Neuronal stem cell (in vitro differentiated cells): ENCODE results near the gene GOLGA6L7.
"Not testable (repeated sequence)": the region's sequence is repeated elsewhere in the genome, so short reads cannot be mapped to it uniquely, and the experiment has no call there.

Experiments
- DNase-seq: peaks from one replicate; pipeline ENCODE4 v3.0.0-alpha.2; 2013; ENCODE audit warnings: low spot score
- H2AFZ ChIP-seq: one replicate; pipeline ENCODE4 v1.6.1; 2013; ENCODE audit warnings: mild to moderate bottlenecking, low read length, inconsistent platforms
- H2AK5ac ChIP-seq: 2 replicates; pipeline ENCODE4 v1.6.1; 2013; ENCODE audit warnings: low read depth, mild to moderate bottlenecking, inconsistent platforms, low read length, moderate library complexity, mixed read lengths
- H2BK120ac ChIP-seq: 2 replicates; pipeline ENCODE4 v1.6.1; 2013; ENCODE audit warnings: low read depth, mild to moderate bottlenecking, inconsistent platforms, low read length, moderate library complexity, mixed read lengths
- H2BK12ac ChIP-seq: one replicate; pipeline ENCODE4 v1.6.1; 2013; ENCODE audit warnings: low read length, inconsistent platforms
- H2BK15ac ChIP-seq: 2 replicates; pipeline ENCODE4 v1.6.1; 2013; ENCODE audit warnings: mild to moderate bottlenecking, low read length, inconsistent platforms, mixed read lengths
- H2BK5ac ChIP-seq: one replicate; pipeline ENCODE4 v1.6.1; 2013; ENCODE audit warnings: inconsistent platforms, mild to moderate bottlenecking, low read length, moderate library complexity
- H3K14ac ChIP-seq: one replicate; pipeline ENCODE4 v1.6.1; 2013; ENCODE audit warnings: low read length, inconsistent platforms
- H3K18ac ChIP-seq: 2 replicates; pipeline ENCODE4 v1.6.1; 2013; ENCODE audit warnings: low read length, inconsistent platforms
- H3K23ac ChIP-seq: 2 replicates; pipeline ENCODE4 v1.6.1; 2013; ENCODE audit warnings: low read depth, mild to moderate bottlenecking, mixed read lengths, low read length, inconsistent platforms; ENCODE audit not compliant: poor library complexity
- H3K27ac ChIP-seq: replicated peaks from 3 replicates; pipeline ENCODE4 v1.5.1; 2013; ENCODE audit warnings: low read length, inconsistent platforms
- H3K27me3 ChIP-seq, 3 experiments: 2 replicates each; pipeline ENCODE4 v1.6.1; 2013; ENCODE audit warnings: low read length in 3 of 3, mild to moderate bottlenecking in 2 of 3, inconsistent platforms in 1 of 3, low read depth in 1 of 3, mixed read lengths in 1 of 3, moderate library complexity in 1 of 3; ENCODE audit not compliant: control insufficient read depth in 3 of 3, insufficient read depth in 3 of 3
- H3K36me3 ChIP-seq, 2 donors: replicated peaks in 1 of 2; 2 replicates each; pipeline ENCODE4 v1.6.1; 2013; ENCODE audit warnings: low read length in 2 of 2; ENCODE audit not compliant: control insufficient read depth in 2 of 2, insufficient read depth in 2 of 2
- H3K4ac ChIP-seq: 2 replicates; pipeline ENCODE4 v1.6.1; 2013; ENCODE audit warnings: inconsistent platforms, mild to moderate bottlenecking, low read length, moderate library complexity
- H3K4me1 ChIP-seq, 2 donors: 1 replicate in 1 of 2; 2 replicates in 1 of 2; pipeline ENCODE4 v1.6.1; 2013; ENCODE audit warnings: low read length in 2 of 2, low read depth in 1 of 2; ENCODE audit not compliant: control insufficient read depth in 2 of 2, insufficient read depth in 1 of 2
- H3K4me2 ChIP-seq: one replicate; pipeline ENCODE4 v1.6.1; 2013; ENCODE audit warnings: mild to moderate bottlenecking, low read length, inconsistent platforms; ENCODE audit not compliant: insufficient read depth, poor library complexity, severe bottlenecking
- H3K4me3 ChIP-seq, 2 donors: 2 replicates each; pipeline ENCODE4 v1.5.1; 2013; ENCODE audit warnings: low read length in 2 of 2, mild to moderate bottlenecking in 2 of 2, inconsistent platforms in 1 of 2, moderate library complexity in 1 of 2
- H3K79me1 ChIP-seq: one replicate; pipeline ENCODE4 v1.6.1; 2013; ENCODE audit warnings: low read depth, mild to moderate bottlenecking, inconsistent platforms, low read length, moderate library complexity
- H3K9ac ChIP-seq: one replicate; pipeline ENCODE4 v1.6.1; 2013; ENCODE audit warnings: mild to moderate bottlenecking, low read depth, low read length, inconsistent platforms; ENCODE audit not compliant: poor library complexity
- H3K9me3 ChIP-seq, 2 donors: replicated peaks in 1 of 2; 2 replicates each; pipeline versions ENCODE3 to v1.6.1; 2013; ENCODE audit warnings: low read length in 2 of 2, mild to moderate bottlenecking in 2 of 2, inconsistent platforms in 1 of 2, low read depth in 1 of 2, mixed read lengths in 1 of 2, moderate library complexity in 1 of 2; ENCODE audit not compliant: control insufficient read depth in 2 of 2, insufficient read depth in 1 of 2
- H4K8ac ChIP-seq: one replicate; pipeline ENCODE4 v1.6.1; 2013; ENCODE audit warnings: low read depth, mild to moderate bottlenecking, inconsistent platforms, low read length, moderate library complexity
- H4K91ac ChIP-seq: one replicate; pipeline ENCODE4 v1.6.1; 2013; ENCODE audit warnings: low read length, low read depth, mild to moderate bottlenecking, inconsistent platforms; ENCODE audit not compliant: poor library complexity
- WGBS, 2 donors: extraction: QIAGEN DNeasy Blood & Tissue Kit; methylation state at CpG; one replicate each; pipeline ENCODE4 v1.1.7; 2013; ENCODE audit warnings: missing lambda C conversion rate in 2 of 2, mixed read lengths in 1 of 2; ENCODE audit not compliant: insufficient read length in 2 of 2, insufficient replicate concordance in 1 of 2; ENCODE audit errors: extremely low coverage in 2 of 2; 5-methylcytosine and 5-hydroxymethylcytosine counted together

Gene GOLGA6L7

DNA sequence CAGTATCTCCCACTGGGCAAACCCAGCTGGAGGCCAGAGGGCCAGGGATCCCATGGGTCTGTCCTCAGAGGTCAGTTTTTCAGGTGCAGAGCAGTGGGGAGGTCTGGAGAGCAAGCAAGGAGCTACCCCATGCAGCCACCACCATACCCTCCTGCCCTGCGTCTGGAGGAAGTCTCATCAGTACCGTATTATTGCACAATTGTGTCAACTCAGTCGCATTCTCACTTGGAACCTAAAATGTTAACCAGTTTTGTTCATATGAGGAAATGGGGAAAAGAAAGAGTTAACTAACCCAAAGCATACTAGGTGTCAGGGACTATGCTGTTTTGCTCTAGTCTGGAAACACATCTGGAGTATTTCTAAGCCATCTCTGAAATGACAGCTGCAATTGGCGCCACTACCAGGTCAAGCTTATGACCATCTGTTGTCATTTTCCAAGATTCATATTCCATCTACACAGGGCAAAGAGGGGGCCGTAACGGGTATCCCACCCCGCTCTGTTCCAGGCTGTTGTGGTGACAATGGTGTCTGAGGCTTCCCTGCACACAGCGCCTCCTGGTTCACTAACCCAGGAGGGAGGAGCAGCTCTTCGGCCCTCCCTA lies 20.4 kb upstream of the GOLGA6L7 start:
- DNase-seq = no peak
- Histone ChIP-seq H4K91ac (no peak overlapping the region), H4K8ac (no peak overlapping the region), H3K4me2 (no peak overlapping the region), H2BK15ac (no peak overlapping the region), H3K23ac (no peak overlapping the region), H3K9ac (no peak overlapping the region), H3K4me1 (no peaks in the 10 kb centered on the region), H2BK12ac (no peak overlapping the region), H2BK120ac (no peak overlapping the region), H3K4ac (no peak overlapping the region), H3K36me3 (no peaks in the 10 kb centered on the region), H3K27me3 (no peaks in the 10 kb centered on the region), H3K27ac (no peak overlapping the region), H3K14ac (no peak overlapping the region), H3K18ac (no peak overlapping the region), H2BK5ac (no peak overlapping the region), H3K79me1 (no peaks in the 10 kb centered on the region), H2AFZ (no peak overlapping the region), H3K4me3 (no peak overlapping the region), H3K9me3 (peaks cover 2 to 3% of the 10 kb centered on the region in 2 donors), H2AK5ac (no peak overlapping the region)
- WGBS, 2 donors = no CpG with 5 or more reads among the region's 9 CpGs

DNA sequence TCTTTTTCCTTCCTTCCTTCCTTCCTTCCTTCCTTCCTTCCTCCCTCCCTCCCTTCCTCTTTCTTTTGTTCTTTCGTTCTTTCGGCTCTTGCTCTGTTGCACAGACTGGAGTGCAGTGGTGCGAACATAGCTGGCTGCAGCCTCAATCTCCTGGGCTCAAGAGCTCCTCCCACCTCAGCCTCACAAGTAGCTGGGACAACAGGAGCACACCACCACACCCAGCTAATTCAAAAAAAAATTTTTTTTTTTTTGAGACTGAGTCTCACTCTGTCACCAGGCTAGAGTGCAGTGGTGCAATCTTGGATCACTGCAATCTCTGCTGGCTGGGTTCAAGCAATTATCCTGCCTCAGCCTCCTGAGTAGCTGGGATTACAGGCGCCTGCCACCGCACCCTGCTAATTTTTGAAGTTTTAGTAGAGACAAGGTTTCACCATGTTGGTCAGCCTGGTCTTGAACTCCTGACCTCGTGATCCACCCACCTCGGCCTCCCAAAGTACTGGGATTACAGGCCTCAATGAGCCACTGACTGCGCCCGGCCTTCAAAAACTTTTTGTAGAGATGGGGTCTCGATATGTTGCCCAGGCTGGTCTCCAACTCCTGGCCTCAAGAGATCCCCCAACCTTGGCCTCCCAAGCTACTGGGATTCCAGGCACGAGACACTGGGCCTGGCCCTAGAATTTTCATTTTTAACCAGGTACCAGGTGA lies 13.3 kb upstream of the GOLGA6L7 start:
- DNase-seq, H3K9me3 ChIP-seq, H3K4me3 ChIP-seq, H2AK5ac ChIP-seq, H2BK120ac ChIP-seq, H3K23ac ChIP-seq, H2BK15ac ChIP-seq, H3K4me2 ChIP-seq, H3K9ac ChIP-seq, H4K8ac ChIP-seq, H3K27ac ChIP-seq, H3K27me3 ChIP-seq, H2AFZ ChIP-seq, H3K79me1 ChIP-seq, H3K4me1 ChIP-seq, H2BK5ac ChIP-seq, H3K18ac ChIP-seq, H2BK12ac ChIP-seq, H3K36me3 ChIP-seq, H3K14ac ChIP-seq, H3K4ac ChIP-seq, H4K91ac ChIP-seq: not testable (repeated sequence)
- no CpG with 5 or more reads among the region's 11 CpGs for WGBS, 2 donors

DNA sequence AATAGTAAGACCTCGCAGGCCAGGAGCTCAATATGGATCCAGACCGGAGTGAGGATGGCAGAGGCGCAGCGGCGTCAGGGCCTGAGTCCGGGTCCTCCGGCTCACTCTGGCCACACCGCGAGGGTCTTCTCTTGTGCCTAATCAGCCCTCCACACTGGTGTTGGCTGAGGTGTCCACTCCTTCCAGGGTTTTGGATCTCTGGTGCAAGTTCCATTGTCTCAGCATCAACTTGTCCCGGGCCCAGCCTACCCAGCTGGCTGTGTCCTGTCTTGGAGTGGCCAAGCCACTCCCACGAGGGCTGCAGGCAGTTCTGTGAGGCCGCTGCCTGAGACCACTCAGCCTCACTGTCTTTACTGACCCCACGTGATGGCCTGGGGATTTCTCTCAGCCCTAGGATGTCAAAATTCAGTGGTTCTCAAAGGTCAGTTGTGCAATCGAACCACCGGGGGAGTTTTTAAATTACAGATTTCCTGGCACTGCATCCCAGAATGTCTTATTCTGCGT lies 12.6 kb upstream of the GOLGA6L7 start:
- no peak for DNase-seq
- Histone ChIP-seq H4K8ac (no peak overlapping the region), H4K91ac (no peak overlapping the region), H3K23ac (peak overlapping the region; percentile 21), H2BK120ac (no peak overlapping the region), H2AK5ac (no peak overlapping the region), H3K4me3 (no peak overlapping the region), H3K27me3 (no peaks in the 10 kb centered on the region), H3K4ac (no peak overlapping the region), H3K9me3 (no peaks in the 10 kb centered on the region), H2AFZ (peak overlapping the region; percentile 83), H2BK15ac (no peak overlapping the region), H2BK12ac (no peak overlapping the region), H2BK5ac (no peak overlapping the region), H3K4me1 (peaks cover 0 to 2% of the 10 kb centered on the region in 2 donors), H3K27ac (no peak overlapping the region), H3K36me3 (no peaks in the 10 kb centered on the region), H3K9ac (no peak overlapping the region), H3K14ac (no peak overlapping the region), H3K18ac (peak overlapping the region; percentile 19), H3K4me2 (no peak overlapping the region), H3K79me1 (no peaks in the 10 kb centered on the region)
- no CpG with 5 or more reads among the region's 16 CpGs for WGBS, 2 donors

DNA sequence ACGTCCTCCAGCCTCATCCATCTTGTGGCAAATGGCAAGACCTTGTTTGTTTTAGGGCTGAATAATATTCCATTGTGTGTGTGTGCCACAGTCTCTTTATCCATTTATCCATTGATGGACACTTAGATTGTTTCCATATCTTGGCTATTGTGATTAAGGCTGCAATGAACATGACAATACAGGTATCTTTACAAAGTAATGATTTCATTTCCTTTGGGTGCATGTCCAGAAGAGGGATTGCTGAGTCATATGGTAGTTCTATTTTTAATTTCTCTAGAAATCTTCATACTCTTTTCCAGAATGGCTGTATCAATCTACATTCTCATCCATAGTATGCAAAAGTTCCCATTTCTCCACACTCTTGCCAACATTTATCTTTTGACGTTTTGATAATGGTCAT lies 6.1 kb upstream of the GOLGA6L7 start:
- H3K4me1 ChIP-seq, DNase-seq, H4K91ac ChIP-seq, H3K18ac ChIP-seq, H3K36me3 ChIP-seq, H2BK12ac ChIP-seq, H4K8ac ChIP-seq, H3K27ac ChIP-seq, H3K79me1 ChIP-seq, H3K4ac ChIP-seq, H3K4me2 ChIP-seq, H3K27me3 ChIP-seq, H3K4me3 ChIP-seq, H3K9me3 ChIP-seq, H2AK5ac ChIP-seq, H2BK120ac ChIP-seq, H3K9ac ChIP-seq, H3K23ac ChIP-seq, H2AFZ ChIP-seq, H2BK5ac ChIP-seq, H3K14ac ChIP-seq, H2BK15ac ChIP-seq: not testable (repeated sequence)
- WGBS, 2 donors = no CpG with 5 or more reads among the region's 2 CpGs
